ENCODE data around the gene KLF7.
"Not testable (repeated sequence)": the region's sequence is repeated elsewhere in the genome, so short reads cannot be mapped to it uniquely, and the experiment has no call there.

Gene KLF7

GRCh38 chr2:207055257-207055656 lies 110.5 kb downstream of the KLF7 start:
- no peak for DNase-seq (ENCODE audit: low read depth)

GRCh38 chr2:207054521-207054920 lies 111.2 kb downstream of the KLF7 start:
- no peak for DNase-seq (ENCODE audit: low read depth)

GRCh38 chr2:207051385-207051965 lies 114.3 kb downstream of the KLF7 start:
- no peak for DNase-seq (ENCODE audit: low read depth)

GRCh38 chr2:207049122-207049521 lies 116.6 kb downstream of the KLF7 start:
- DNase-seq (ENCODE audit: low read depth): no peak

- no peak for DNase-seq (ENCODE audit: low read depth)
Observed at GRCh38 chr2:207048416-207048815, 117.3 kb downstream of the KLF7 start.

- DNase-seq (ENCODE audit: low read depth): no peak
Observed at GRCh38 chr2:207046724-207047123, 119.0 kb downstream of the KLF7 start.

- no peak for DNase-seq (ENCODE audit: low read depth)
Observed at GRCh38 chr2:207045531-207045930, 120.2 kb downstream of the KLF7 start.

- DNase-seq (ENCODE audit: low read depth): no peak
Observed at GRCh38 chr2:207044379-207045362, 121.1 kb downstream of the KLF7 start.

GRCh38 chr2:207042841-207043240 lies 122.9 kb downstream of the KLF7 start:
- no peak for DNase-seq (ENCODE audit: low read depth)

- no peak for DNase-seq (ENCODE audit: low read depth)
Observed at GRCh38 chr2:207041786-207042554, 123.8 kb downstream of the KLF7 start.

GRCh38 chr2:207041279-207041678 lies 124.5 kb downstream of the KLF7 start:
- DNase-seq (ENCODE audit: low read depth): no peak

GRCh38 chr2:207040696-207041095 lies 125.1 kb downstream of the KLF7 start:
- DNase-seq (ENCODE audit: low read depth): no peak

- DNase-seq (ENCODE audit: low read depth): no peak
Observed at GRCh38 chr2:207039225-207039624, 126.5 kb downstream of the KLF7 start.

GRCh38 chr2:207038299-207038698 lies 127.4 kb downstream of the KLF7 start:
- no peak for DNase-seq (ENCODE audit: low read depth)

- DNase-seq (ENCODE audit: low read depth): no peak
Observed at GRCh38 chr2:207037896-207038295, 127.9 kb downstream of the KLF7 start.

- not testable (repeated sequence) for DNase-seq (ENCODE audit: low read depth)
Observed at GRCh38 chr2:207037023-207037422, 128.7 kb downstream of the KLF7 start.

GRCh38 chr2:207035875-207036274 lies 129.9 kb downstream of the KLF7 start:
- DNase-seq (ENCODE audit: low read depth): no peak

- DNase-seq (ENCODE audit: low read depth): no peak
Observed at GRCh38 chr2:207032490-207032889, 133.3 kb downstream of the KLF7 start.
